Amniotic stem cell (primary cell): ENCODE data around the gene LRIG1.

Experiments
- DNase-seq: peaks from one replicate; lab custom pipeline; 2025; lab: John Stamatoyannopoulos, UW

LRIG1 gene, protein sequence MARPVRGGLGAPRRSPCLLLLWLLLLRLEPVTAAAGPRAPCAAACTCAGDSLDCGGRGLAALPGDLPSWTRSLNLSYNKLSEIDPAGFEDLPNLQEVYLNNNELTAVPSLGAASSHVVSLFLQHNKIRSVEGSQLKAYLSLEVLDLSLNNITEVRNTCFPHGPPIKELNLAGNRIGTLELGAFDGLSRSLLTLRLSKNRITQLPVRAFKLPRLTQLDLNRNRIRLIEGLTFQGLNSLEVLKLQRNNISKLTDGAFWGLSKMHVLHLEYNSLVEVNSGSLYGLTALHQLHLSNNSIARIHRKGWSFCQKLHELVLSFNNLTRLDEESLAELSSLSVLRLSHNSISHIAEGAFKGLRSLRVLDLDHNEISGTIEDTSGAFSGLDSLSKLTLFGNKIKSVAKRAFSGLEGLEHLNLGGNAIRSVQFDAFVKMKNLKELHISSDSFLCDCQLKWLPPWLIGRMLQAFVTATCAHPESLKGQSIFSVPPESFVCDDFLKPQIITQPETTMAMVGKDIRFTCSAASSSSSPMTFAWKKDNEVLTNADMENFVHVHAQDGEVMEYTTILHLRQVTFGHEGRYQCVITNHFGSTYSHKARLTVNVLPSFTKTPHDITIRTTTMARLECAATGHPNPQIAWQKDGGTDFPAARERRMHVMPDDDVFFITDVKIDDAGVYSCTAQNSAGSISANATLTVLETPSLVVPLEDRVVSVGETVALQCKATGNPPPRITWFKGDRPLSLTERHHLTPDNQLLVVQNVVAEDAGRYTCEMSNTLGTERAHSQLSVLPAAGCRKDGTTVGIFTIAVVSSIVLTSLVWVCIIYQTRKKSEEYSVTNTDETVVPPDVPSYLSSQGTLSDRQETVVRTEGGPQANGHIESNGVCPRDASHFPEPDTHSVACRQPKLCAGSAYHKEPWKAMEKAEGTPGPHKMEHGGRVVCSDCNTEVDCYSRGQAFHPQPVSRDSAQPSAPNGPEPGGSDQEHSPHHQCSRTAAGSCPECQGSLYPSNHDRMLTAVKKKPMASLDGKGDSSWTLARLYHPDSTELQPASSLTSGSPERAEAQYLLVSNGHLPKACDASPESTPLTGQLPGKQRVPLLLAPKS

DNA sequence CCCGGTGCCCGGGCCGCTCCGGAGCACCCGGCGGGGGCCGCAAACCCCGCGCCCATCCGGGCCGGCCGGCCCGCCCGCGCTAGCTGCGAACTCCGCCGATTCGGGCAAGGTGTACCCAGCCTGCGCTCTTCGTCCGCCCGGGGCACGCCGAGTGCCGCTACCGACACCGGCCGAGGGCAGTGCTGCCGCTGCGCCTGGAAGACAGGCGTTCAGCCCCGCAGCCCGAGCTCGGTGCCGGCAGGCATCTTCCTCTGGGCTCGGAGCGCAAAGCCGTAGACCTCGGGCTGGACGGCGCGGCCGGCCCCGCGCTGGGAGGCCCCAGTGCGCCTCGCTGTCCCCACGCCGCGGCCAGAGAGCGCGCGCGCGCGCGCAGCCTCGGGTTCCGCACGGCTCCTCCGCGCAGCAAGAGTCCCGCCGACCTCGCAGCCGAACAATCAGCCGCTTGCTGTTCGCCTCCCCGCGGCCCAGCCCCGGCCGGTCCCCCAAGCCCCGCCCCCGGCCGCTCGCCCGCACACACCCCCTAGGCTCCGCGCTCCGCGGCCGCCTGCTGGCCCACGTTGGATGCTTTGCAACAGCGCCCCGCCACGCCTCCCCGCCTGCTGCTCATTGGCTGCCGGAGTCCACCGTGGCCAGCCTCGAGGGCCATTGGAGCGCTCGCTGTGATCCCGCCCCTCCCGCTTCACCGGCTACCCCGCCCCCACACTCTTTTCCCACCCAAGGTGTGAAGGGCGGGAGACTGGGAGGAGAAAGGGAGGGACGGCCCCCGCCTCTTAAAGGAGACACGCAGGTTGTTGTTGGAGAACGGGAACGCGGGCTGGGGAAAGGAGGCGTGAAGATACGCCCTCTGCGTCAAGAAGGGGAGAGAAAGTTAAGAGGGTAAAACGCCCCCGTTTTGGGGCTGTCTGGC is at the start of gene LRIG1:
Gene LRIG1 (minus strand): TSS at position 447 of the 907 bp plus-strand sequence. CDS start 615 bp downstream, outside the sequence.
- peak; percentile 93 for DNase-seq

DNA sequence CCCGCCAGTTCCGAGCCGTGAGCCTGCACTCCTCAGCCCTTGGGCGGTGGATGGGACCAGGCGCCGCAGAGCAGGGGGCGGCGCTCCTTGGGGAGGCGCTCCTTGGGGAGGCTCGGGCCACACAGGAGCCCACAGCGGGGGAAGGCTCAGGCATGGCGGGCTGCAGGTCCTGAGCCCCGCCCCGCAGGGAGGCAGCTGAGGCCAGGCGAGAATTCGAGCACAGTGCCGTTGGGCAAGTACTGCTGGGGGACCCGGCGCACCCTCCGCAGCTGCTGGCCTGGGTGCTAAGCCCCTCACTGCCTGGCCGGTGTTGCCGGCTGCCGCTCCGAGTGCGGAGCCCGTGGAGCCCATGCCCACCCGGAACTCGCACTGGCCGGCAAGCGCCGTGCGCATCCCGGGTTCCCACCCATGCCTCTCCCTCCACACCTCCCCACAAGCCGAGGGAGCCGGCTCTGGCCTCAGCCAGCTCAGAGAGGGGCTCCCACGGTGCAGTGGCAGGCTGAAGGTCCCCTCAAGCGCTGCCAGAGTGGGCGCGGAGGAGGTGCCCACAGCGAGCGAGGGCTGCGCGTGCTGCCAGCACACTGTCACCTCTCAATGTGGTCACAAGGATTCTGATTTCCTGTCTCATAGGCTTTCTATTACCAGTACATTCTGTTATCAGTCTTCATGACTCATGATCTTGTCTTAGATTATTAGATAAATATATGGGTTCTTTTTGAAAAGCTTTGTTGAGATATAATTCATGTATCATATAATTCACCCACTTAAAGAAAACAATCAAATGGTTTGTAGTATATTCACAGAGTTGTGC is 44.0 kb upstream of the LRIG1 start:
- no peak for DNase-seq

DNA sequence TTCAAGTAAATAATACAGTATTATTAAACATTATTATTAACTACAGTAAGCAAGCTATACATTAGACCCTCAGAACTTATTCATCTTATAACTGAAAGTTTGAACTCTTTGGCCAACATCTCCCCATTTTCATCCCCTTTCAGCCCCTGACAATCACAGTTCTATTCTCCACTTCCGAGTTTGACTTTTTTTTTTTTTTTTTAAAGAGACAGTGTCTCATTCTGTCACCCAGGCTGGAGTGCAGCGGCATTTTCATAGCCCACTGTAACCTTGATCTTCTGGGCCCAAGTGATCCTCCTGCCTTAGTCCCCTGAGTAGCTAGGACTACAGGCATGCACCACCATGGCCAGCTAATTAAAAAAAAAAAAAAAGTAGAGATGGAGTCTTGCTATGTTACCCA is 41.3 kb upstream of the LRIG1 start:
- DNase-seq = no peak

DNA sequence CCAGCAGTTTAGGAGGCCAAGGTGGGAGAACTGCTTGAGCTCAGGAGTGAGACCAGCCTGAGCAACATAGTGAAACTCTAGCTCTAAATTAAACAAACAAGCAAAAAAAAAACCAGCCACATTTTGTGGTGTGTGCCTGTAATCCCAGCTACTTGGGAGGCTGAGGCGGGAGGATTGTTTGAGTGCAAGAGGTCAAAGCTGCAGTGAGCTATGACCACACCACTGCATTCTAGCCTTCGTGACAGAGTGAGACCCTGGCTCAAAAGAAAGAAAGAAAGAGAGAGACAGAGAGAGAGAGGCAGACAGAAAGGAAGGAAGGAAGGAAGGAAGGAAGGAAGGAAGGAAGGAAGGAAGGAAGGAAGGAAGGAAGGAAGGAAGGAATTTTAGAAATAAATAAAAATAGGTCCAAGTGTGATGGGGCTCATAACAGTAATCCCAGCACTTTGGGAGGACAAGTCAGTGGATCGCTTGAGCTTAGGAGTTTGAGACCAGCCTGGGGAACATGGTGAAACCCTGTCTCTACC is 38.7 kb upstream of the LRIG1 start:
- DNase-seq = no peak

DNA sequence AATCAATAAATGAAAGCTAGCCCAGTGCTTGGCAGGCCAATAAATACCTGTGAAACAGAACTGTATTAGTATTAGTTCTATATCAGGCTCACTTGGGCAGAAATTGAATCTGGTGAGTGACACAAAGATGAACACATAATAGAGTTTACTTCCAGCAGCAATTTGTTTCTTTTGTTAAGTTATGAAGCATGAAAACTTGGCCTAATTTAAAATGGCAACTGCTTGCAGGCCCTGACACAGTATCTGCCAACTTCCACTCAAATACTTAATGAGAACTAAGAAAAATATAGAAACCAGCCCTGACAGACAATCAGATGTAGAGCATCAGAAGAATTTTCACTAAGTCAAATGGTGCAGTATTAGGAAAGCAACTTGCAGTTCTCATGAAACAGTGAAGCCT is 37.6 kb upstream of the LRIG1 start:
- no peak for DNase-seq

DNA sequence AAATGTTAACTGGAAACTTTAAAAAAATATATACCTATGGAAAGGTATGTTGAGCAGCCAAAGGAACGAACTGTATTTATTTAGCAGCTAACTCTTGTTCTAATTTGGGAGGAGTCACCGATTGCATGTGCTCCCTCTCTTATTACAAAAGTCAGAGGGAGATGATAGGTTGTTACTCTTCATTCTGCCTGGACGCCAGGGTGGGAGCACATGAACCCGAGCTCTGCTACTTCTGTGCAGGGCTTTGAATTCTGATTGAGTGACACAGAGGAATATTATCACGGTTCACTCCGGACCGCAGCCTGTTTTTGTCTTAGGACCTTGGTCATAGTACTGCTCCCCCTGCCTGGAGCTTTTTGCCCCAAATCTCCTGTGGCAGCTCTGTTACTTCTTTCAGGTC is 36.9 kb upstream of the LRIG1 start:
- no peak for DNase-seq

DNA sequence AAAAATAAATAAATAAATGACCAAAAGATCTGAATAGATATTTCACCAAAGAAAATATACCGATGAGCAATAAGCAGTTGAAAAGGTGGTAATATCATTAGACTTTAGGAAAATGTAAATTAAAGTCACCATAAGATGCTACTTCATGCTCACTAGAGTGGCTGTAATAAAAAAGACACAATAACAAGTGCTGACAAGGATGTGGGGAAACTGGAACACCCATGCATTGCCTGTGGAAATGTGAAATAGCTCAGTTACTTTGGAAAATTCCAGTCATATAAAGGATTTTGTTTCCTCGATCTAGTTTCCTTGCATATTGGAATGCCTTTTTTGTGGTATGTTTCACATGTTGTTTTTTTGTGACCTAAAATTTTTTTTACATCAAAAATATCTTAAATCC is 36.0 kb upstream of the LRIG1 start:
- no peak for DNase-seq

DNA sequence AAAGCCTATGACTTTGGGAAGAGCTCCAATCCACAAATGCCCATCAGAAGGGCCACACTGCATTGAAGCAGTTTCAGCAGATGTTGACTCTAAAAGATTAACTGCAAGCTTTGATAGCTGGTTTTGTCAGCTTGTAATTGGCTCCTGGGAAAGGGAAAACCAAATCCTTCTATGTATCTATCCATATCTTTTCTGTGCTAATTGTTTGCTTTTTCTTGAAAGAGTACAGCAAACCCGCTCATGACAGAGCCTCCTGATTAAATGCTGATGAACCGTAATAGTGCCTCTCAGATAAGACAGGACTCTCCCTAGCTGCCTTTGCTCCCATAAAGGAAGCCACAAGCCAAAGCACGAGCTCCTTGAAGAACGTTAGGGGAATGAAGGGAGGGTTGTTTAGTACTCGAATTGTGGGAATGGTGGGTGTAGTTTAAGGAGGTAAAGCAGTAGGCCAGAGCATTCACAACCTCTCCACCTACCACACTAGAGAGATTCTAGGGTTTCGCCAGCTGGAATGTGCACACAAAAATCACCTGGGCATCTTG is 33.6 kb upstream of the LRIG1 start:
- DNase-seq = no peak

DNA sequence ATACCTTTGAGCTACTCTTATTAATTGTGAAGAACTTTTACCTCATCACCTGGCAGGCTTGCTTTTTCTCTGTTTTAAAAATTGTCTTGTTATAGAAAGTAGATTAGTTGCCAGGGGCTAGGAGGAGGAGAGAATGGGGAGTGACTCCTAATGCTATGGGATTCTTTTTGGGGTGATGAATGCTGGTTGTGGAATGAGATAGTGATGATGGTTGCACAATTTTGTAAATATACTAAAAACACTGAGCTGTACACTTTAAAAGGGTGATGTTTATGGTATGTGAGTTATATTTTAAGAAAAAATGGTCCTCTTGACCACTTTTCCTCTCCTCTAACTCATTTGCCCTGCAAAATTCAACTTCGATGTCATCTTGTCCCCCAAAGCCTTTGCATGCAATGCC is 31.8 kb upstream of the LRIG1 start:
- DNase-seq = no peak

DNA sequence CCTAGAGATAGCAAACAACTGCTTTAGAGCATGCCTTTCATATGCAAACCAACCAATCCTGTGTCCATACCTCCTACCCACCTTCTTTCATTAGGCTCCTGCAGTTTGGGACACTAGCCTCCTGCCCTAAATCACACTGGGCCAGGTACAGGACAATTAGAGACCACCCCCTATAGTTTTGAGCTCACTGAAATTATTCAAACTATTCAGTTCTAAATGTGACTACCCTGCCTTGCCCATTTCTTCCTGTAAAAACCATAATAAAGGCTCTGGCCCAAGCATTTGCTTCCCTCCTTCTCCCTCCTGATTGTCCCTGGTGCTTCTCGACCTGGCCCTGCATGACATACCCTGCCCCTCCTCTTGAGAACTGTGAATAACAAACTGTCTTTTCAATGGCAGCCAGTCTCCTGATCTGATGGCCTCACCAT is 31.4 kb upstream of the LRIG1 start:
- DNase-seq = no peak

DNA sequence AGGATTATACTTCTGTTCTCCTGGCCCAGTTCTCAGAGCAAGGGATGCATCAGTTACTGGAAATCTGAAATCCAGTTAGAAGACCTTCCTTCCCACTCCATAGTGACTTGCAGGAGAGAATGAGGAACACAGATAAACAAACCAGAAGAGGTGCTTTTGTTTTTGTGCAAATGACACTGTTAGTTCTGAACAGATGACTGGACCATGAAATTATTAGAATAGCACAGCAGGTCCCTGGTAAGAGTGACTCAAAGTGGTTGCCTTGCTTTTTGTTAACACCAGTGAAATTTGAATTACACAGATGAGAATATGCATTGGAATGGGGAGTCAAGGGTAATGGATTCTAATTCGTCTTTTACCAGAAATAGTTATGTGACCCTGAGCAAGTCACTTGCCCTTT is 30.4 kb upstream of the LRIG1 start:
- no peak for DNase-seq

DNA sequence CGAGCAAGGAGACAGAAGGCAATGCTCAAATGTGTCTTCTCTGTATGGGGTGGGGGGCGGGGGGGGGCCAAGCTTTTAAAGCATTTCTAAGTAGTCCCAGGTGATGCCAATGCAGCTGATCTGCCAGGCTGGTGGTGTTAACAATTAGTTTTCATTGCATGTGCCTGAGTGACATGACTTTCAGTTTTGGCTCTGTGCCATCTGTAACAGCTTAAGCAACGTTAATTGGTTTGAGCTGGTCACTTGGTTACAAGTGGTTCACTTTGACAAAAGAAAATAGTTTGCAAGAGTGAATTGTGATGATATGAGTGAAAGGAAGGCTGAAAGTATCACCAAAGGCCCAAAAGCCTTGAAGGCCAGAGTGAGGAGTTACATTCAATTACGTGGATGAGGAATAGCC is 26.4 kb upstream of the LRIG1 start:
- no peak for DNase-seq

DNA sequence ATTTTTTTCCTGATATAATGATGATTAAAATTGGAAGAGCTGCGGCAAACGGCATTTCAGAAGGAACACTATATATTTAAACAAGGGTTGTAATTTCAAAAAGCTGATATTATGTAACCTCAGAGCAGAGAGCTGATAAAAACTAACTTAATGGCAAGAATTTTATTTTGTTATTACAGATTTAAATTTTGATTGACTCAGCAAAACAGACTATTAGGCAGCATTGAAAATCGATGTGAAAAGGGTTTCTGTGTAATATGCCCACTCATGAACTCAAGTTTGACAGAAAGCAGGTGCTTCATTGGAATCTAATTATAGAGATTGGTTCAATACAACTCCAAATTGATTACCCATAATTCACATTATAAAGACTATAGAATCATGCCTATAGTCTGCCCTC is 24.9 kb upstream of the LRIG1 start:
- DNase-seq = no peak

DNA sequence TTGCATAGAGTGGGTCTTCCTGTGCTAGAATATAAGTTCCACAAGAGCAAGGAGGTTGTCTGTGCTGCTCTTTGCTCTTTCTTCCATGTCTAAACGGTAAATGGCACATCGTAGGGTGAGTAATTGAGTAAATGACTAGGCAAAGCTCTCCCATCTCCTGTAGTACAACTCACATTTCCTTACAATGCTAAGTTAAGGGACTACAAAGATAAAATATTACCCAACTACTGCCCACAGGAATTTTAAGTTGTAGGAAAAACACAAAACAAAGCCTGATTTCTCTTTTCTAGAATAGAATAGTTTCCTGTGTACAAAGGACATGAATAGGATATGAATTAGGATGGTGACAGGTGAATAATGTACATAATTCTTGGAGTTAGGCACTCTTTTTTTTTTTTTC is 19.9 kb upstream of the LRIG1 start:
- DNase-seq = no peak

DNA sequence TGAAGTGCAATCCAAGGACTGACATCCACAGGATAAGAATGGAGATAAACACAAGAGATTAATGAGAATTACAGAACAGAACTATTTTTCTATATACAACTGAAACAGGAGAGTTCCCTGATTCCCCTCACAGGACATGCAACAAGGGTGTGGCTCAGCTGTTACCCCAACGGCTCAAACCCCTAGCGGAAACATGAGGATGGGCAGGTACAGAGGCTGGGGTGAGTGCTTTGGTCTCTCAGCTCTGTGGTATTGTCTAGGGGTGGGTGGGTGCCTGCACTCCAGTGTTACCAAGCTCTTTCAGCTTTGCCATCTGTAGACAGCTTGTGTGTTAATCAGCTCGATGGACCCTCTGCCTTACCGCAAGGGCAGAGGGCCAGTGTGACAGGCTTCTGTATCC is 17.8 kb upstream of the LRIG1 start:
- DNase-seq = no peak

DNA sequence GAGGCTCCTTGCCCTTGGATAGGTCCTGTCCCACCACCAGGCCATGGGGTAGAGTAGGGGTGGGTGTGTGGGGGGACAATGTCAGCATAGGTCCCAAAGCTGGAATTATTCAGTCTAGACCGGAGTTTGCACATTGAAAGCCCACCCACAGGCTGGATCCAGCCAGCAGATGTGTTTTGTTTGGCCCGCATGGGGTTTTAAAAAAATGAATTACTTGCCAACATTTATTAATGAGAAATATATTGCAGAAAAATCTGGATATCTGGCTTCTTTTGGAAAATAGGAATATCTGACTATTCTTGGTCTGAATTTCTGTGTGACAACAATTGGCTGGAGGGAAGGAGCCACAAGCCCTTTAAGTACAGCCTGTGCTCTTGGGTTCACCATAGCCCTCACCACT is 17.3 kb upstream of the LRIG1 start:
- no peak for DNase-seq

DNA sequence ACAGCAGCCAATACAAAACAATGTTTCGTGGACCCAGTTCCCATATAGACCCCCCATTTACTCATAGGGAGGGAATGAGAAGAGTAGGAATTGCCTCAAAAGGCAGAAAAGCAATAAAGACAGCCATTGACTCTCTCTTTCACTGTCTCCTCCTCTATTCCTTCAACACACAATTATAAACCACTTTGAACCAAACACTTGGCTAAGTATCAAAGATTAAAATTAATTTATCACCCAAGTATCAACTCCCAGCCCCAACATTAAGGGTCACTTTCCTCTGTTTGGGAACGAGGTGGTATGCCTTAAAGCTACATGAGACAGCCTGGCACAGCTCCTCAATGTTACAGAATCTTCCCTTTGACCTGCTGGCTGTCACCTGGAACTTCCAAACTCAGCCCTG is 16.4 kb upstream of the LRIG1 start:
- DNase-seq = no peak

DNA sequence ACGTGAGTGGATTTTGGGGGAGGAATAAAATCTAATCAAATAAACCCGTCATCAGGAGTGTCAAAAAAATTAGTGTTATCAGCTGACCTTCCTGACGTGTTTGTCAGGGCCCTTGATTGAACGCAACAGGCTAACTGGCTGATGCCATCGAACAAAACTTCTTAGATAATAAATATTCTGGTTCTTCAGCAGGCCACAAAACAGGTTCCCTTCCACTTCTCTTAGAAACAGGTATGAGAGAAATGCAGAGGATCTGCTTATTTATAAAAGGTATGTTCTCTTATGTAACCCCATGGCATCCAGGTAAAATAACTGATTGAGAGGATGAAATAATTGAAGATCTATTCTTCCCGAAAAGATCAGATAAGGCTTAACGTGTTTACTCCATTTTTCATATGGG is 7.6 kb upstream of the LRIG1 start:
- DNase-seq = no peak

DNA sequence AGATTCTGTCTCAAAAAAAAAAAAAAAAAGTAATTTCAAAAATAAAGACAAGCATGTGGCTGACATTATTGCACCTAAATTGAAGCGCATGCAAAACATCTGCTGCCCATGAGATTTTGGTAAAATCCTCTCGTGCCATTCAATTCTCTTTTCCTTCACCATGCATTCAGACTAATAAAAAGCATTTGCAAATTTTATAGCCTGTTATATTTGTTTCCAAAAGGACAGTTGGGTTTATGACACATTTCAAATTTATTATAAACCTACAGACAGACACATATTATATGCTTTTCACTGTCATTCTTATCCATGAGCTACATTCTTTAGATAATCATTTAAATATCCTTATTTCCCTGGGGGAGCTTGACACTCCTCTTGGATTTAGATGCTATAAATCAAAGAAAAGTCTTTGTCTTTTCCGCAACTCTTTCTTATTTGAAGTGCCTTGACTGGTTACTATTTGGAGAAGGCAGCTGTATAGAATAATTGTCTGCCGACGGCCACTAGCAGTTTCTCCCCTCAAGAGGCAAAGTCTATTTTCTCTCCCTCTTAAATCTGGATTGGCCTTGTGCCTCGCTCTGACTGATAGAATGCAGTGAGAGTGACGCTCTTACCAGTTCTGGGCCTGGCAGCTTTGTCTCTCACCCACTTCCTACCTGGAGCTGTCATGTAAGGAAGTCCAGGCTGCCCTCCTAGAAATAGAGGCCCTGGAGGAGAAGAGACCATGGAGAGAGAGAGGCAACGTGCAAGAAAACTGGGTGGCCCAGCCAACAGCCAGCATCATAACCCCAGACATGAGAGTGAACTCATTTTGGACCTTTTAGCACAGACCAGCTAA is 6.8 kb upstream of the LRIG1 start:
- no peak for DNase-seq
